GM18511 (cell line): ENCODE results near the gene FOXO1.

ENCODE experiments used
- ATAC-seq: cut with Tn5 transposase; IDR thresholded peaks from one replicate; pipeline ENCODE4 v1.9.1; 2021; ENCODE audit warnings: mild to moderate bottlenecking, moderate library complexity; ENCODE audit not compliant: unreplicated experiment

FOXO1 gene

GRCh38 chr13:40582531-40582930 lies 83.9 kb downstream of the FOXO1 start:
- ATAC-seq = no peak

- ATAC-seq = no peak
Observed at GRCh38 chr13:40581277-40581579, 85.2 kb downstream of the FOXO1 start.

- ATAC-seq = no peak
Observed at GRCh38 chr13:40580566-40581276, 85.7 kb downstream of the FOXO1 start.

- ATAC-seq = no peak
Observed at GRCh38 chr13:40579535-40579934, 86.9 kb downstream of the FOXO1 start.

- ATAC-seq = no peak
Observed at GRCh38 chr13:40578055-40578454, 88.4 kb downstream of the FOXO1 start.

- no peak for ATAC-seq
Observed at GRCh38 chr13:40576369-40576768, 90.1 kb downstream of the FOXO1 start.

- ATAC-seq = no peak
Observed at GRCh38 chr13:40572961-40573360, 93.5 kb downstream of the FOXO1 start.

- no peak for ATAC-seq
Observed at GRCh38 chr13:40571338-40571963, 95.0 kb downstream of the FOXO1 start.

- no peak for ATAC-seq
Observed at GRCh38 chr13:40570930-40571329, 95.5 kb downstream of the FOXO1 start.

GRCh38 chr13:40569024-40569350 lies 97.5 kb downstream of the FOXO1 start:
- no peak for ATAC-seq

- ATAC-seq = no peak
Observed at GRCh38 chr13:40568246-40569023, 98.0 kb downstream of the FOXO1 start.

GRCh38 chr13:40566811-40567210 lies 99.6 kb downstream of the FOXO1 start:
- no peak for ATAC-seq

- ATAC-seq = no peak
Observed at GRCh38 chr13:40565282-40566148, 100.9 kb downstream of the FOXO1 start.

GRCh38 chr13:40564342-40565001 lies 102.0 kb downstream of the FOXO1 start:
- ATAC-seq = peak; percentile 59

- no peak for ATAC-seq
Observed at GRCh38 chr13:40563350-40564125, 102.9 kb downstream of the FOXO1 start.

GRCh38 chr13:40562975-40563349 lies 103.5 kb downstream of the FOXO1 start:
- ATAC-seq = no peak

- no peak for ATAC-seq
Observed at GRCh38 chr13:40559915-40560314, 106.5 kb downstream of the FOXO1 start.

GRCh38 chr13:40558656-40559055 lies 107.8 kb downstream of the FOXO1 start:
- ATAC-seq = no peak

- ATAC-seq = no peak
Observed at GRCh38 chr13:40556453-40556852, 110.0 kb downstream of the FOXO1 start.

GRCh38 chr13:40553356-40553755 lies 113.1 kb downstream of the FOXO1 start:
- no peak for ATAC-seq
